GM12865 (cell line): ENCODE data around the gene CYP4F11.
"Not testable (repeated sequence)": the region's sequence is repeated elsewhere in the genome, so short reads cannot be mapped to it uniquely, and the experiment has no call there.

Experiments
- DNase-seq: peaks from one replicate; pipeline ENCODE4 v3.0.0; 2010; ENCODE audit warnings: low read depth
- H3K4me3 ChIP-seq: 2 replicates; pipeline ENCODE4 v1.5.1; 2011; ENCODE audit warnings: mild to moderate bottlenecking, low read depth, low read length, control low read depth
- TF ChIP-seq, protein P1 (sequence below): IDR thresholded peaks from 2 replicates; pipeline ENCODE4 v1.5.1; 2011; ENCODE audit warnings: low read length, control low read depth, low read depth, inconsistent platforms; ENCODE audit not compliant: insufficient read depth; ENCODE audit errors: missing control alignments

CYP4F11 gene

GRCh38 chr19:15905026-15905425 lies 29.3 kb downstream of the CYP4F11 start:
- TF ChIP-seq, protein P1, sequence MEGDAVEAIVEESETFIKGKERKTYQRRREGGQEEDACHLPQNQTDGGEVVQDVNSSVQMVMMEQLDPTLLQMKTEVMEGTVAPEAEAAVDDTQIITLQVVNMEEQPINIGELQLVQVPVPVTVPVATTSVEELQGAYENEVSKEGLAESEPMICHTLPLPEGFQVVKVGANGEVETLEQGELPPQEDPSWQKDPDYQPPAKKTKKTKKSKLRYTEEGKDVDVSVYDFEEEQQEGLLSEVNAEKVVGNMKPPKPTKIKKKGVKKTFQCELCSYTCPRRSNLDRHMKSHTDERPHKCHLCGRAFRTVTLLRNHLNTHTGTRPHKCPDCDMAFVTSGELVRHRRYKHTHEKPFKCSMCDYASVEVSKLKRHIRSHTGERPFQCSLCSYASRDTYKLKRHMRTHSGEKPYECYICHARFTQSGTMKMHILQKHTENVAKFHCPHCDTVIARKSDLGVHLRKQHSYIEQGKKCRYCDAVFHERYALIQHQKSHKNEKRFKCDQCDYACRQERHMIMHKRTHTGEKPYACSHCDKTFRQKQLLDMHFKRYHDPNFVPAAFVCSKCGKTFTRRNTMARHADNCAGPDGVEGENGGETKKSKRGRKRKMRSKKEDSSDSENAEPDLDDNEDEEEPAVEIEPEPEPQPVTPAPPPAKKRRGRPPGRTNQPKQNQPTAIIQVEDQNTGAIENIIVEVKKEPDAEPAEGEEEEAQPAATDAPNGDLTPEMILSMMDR = no peak
- DNase-seq = no peak
- no peak overlapping the region for H3K4me3 ChIP-seq

GRCh38 chr19:15902898-15903297 lies 31.4 kb downstream of the CYP4F11 start:
- DNase-seq, H3K4me3 ChIP-seq: not testable (repeated sequence)

- TF ChIP-seq, protein P1 = no peak
- no peak overlapping the region for H3K4me3 ChIP-seq
- no peak for DNase-seq
These were observed 32.1 kb downstream of the CYP4F11 start for GRCh38 chr19:15902254-15902653.

- TF ChIP-seq, protein P1 = no peak
- no peak overlapping the region for H3K4me3 ChIP-seq
- no peak for DNase-seq
These were observed 33.8 kb downstream of the CYP4F11 start for GRCh38 chr19:15900504-15900903.

GRCh38 chr19:15900032-15900431 lies 34.3 kb downstream of the CYP4F11 start:
- not testable (repeated sequence) for H3K4me3 ChIP-seq, DNase-seq

DNA sequence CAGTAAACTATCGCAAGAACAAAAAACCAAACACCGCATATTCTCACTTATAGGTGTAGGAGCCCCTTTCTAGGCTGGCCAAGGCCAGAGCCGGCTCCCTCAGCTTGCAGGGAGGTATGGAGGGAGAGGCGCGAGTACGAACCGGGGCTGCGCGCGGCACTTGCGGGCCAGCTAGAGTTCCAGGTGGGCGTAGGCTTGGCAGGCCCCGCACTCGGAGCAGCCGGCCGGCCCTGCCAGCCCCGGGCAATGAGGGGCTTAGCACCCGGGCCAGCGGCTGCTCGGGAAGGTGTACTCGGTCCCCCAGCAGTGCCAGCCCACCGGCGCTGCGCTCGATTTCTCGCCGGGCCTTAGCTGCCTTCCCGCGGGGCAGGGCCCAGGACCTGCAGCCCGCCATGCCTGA lies 34.8 kb downstream of the CYP4F11 start:
- H3K4me3 ChIP-seq = not testable (repeated sequence)

GRCh38 chr19:15897738-15898276 lies 36.5 kb downstream of the CYP4F11 start, which contains the start of gene CYP4F2:
TSS of gene CYP4F2 (minus strand) at chr19:15898074. CDS start at chr19:15897611, 463 bp downstream.
- DNase-seq = no peak
- H3K4me3 ChIP-seq = no peak within 1 kb of the TSS
- TF ChIP-seq, protein P1 = no peak

More for the DNA sequence above, 34.8 kb downstream of the CYP4F11 start:
- DNase-seq = not testable (repeated sequence)

- H3K4me3 ChIP-seq = no peak overlapping the region
- TF ChIP-seq, protein P1 = no peak
These were observed 37.1 kb downstream of the CYP4F11 start for GRCh38 chr19:15897026-15897737.

More at GRCh38 chr19:15897026-15897737, 37.1 kb downstream of the CYP4F11 start:
- DNase-seq = no peak
